ENCODE measurements around the gene SLC25A30.
"Not testable (repeated sequence)": the region's sequence is repeated elsewhere in the genome, so short reads cannot be mapped to it uniquely, and the experiment has no call there.

SLC25A30 gene

DNA sequence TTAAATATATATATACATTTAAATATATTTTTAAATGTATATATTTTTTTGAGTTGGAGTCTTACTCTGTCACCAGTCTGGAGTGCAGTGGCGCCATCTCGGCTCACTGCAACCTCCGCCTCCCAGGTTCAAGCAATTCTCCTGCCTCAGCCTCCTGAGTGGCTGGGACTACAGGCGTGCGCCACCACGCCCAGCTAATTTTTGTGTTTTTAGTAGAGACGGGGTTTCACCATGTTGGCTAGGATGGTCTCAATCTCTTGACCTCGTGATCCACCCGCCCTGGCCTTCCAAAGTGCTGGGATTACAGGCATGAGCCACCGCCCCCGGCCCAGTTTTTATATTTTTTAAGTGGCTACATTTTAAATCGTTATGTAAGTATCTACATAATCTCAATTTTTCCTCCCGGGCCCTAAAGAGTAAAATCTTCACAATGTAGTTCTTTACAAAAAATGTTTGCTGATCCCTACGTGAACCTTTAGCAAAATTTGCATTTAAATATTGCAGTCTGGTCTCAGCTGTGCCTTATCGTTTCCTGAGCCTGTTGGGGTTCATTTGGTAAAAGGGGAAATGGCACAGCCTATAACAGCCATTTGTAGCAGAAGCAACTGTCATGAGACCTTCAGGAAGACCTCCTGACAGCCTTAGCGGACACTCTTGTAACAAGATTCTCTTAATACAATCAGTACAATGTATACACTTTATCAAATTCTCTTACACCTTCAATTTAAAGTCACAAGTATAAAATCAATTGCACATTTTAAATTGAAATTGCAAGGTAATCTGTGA is 8.1 kb upstream of the SLC25A30 start:
- 65% methylated on average over 6 of the region's 16 CpGs for WGBS (ENCODE audit: insufficient coverage)
- DNase-seq: peak; percentile 55 to 92 (median 84)
- H3K27me3 ChIP-seq (replicated peaks in 2 of 5; ENCODE audit: control insufficient read depth in 4 of 5, insufficient read depth in 5 of 5, low read length in 4 of 5); H3K9me3 ChIP-seq (ENCODE audit: control extremely low read depth in 1 of 5, control insufficient read depth in 4 of 5, insufficient read depth in 2 of 5, low read depth in 1 of 5, low read length in 4 of 5); H3K27ac ChIP-seq (ENCODE audit: insufficient read depth in 1 of 2, low read depth in 1 of 2, low read length in 2 of 2, poor library complexity in 1 of 2, severe bottlenecking in 2 of 2); H3K36me3 ChIP-seq (ENCODE audit: control insufficient read depth in 4 of 4, insufficient read depth in 4 of 4, low read length in 3 of 4): not testable (repeated sequence)
- ChIA-PET POLR2A (interaction anchor here (0.5 to 0.9 kb wide), 2 partner anchors 13 to 29 kb away, joined by 3 read pairs; no protein-coding TSS in a partner anchor), CTCF (interaction anchor here (1.1 to 1.4 kb wide), 2 partner anchors 13 to 31 kb away, joined by 3 to 5 read pairs; no protein-coding TSS in a partner anchor)
- peaks cover 0 to 12% (median 6%) of the 10 kb centered on the region in 4 experiments for H3K4me1 ChIP-seq (ENCODE audit: control extremely low read depth in 1 of 4, control insufficient read depth in 4 of 4, insufficient read depth in 4 of 4, low read length in 3 of 4)
- H3K4me3 ChIP-seq (ENCODE audit: control insufficient read depth in 1 of 7, extremely low read depth in 1 of 7, insufficient read depth in 4 of 7, low read depth in 2 of 7, low read length in 6 of 7): peak overlapping the region in 1 of 7 experiments; percentile 19

DNA sequence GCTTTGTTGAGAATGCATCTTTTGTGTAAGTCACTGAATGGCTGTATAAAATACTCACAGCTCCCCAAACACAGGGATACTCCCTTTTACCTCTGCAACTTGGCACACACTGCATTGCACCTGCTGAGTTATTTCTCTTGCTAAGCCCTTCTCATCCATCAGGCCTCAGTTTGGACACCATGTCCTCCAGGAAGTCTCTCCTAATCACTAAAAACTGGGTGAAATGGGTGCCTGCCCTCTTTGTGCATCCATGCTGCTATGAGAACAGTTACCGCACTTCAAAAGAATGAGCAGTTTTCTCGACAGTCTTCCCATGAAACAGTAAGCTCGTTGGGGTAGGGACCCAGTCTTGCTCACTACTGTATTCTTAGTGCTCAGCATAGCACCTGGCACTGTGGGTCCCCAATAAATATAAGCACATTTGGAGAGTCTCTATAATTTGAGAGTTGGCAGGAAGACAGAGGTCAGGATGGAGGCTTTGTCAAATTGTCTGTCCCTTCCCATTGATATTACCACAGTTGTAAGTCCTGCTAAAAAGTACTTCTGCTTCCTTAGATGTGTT is 4.6 kb upstream of the SLC25A30 start:
- no peaks in the 10 kb centered on the region for H3K36me3 ChIP-seq (ENCODE audit: control insufficient read depth in 4 of 4, insufficient read depth in 4 of 4, low read length in 3 of 4)
- H3K27ac ChIP-seq (ENCODE audit: insufficient read depth in 1 of 2, low read depth in 1 of 2, low read length in 2 of 2, poor library complexity in 1 of 2, severe bottlenecking in 2 of 2): no peak overlapping the region
- no peaks in the 10 kb centered on the region for H3K9me3 ChIP-seq (ENCODE audit: control extremely low read depth in 1 of 5, control insufficient read depth in 4 of 5, insufficient read depth in 2 of 5, low read depth in 1 of 5, low read length in 4 of 5)
- peaks cover 0 to 14% (median 7%) of the 10 kb centered on the region in 4 experiments for H3K4me1 ChIP-seq (ENCODE audit: control extremely low read depth in 1 of 4, control insufficient read depth in 4 of 4, insufficient read depth in 4 of 4, low read length in 3 of 4)
- no peaks in the 10 kb centered on the region for H3K27me3 ChIP-seq (replicated peaks in 2 of 5; ENCODE audit: control insufficient read depth in 4 of 5, insufficient read depth in 5 of 5, low read length in 4 of 5)
- CTCF ChIA-PET: interaction anchor here (0.9 to 1.4 kb wide), 3 partner anchors 19 to 67 kb away, joined by 3 to 5 read pairs (median 4); no protein-coding TSS in a partner anchor
- 90% methylated on average over 3 of the region's 3 CpGs for WGBS (ENCODE audit: insufficient coverage)
- no peak for DNase-seq
- POLR2A ChIA-PET: interaction anchor here (0.7 kb wide), 1 partner anchor 10 kb away, joined by 3 read pairs; no protein-coding TSS in a partner anchor
- no peak overlapping the region for H3K4me3 ChIP-seq (ENCODE audit: control insufficient read depth in 1 of 7, extremely low read depth in 1 of 7, insufficient read depth in 4 of 7, low read depth in 2 of 7, low read length in 6 of 7)

DNA sequence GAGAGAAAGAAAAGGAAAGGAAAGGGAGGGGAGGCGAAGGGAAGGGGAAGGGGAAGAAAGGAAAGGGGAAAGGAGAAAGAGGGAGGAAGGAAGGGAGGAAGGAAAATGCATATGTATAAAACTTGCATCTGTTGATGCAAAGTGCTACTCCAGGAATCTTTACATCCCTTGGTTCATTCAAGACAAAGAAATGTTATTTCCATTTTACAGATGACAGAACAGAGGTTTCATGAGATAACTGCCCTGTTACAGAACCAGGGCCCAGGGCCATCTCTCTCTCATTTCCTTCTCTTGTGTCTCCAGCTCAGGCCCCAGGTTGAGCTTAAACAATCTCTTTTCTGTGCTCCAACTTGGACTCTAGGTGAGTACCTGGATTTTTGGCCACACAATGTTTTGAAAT is 1.8 kb upstream of the SLC25A30 start:
- Histone ChIP-seq H3K4me3 (ENCODE audit: control insufficient read depth in 1 of 7, extremely low read depth in 1 of 7, insufficient read depth in 4 of 7, low read depth in 2 of 7, low read length in 6 of 7) (no peak overlapping the region), H3K27ac (ENCODE audit: insufficient read depth in 1 of 2, low read depth in 1 of 2, low read length in 2 of 2, poor library complexity in 1 of 2, severe bottlenecking in 2 of 2) (no peak overlapping the region), H3K36me3 (ENCODE audit: control insufficient read depth in 4 of 4, insufficient read depth in 4 of 4, low read length in 3 of 4) (peaks cover 0 to 3% (median 0%) of the 10 kb centered on the region in 4 experiments), H3K9me3 (ENCODE audit: control extremely low read depth in 1 of 5, control insufficient read depth in 4 of 5, insufficient read depth in 2 of 5, low read depth in 1 of 5, low read length in 4 of 5) (no peaks in the 10 kb centered on the region), H3K27me3 (replicated peaks in 2 of 5; ENCODE audit: control insufficient read depth in 4 of 5, insufficient read depth in 5 of 5, low read length in 4 of 5) (no peaks in the 10 kb centered on the region), H3K4me1 (ENCODE audit: control extremely low read depth in 1 of 4, control insufficient read depth in 4 of 4, insufficient read depth in 4 of 4, low read length in 3 of 4) (peaks cover 5 to 23% (median 16%) of the 10 kb centered on the region in 4 experiments)
- DNase-seq: no peak
- CTCF ChIA-PET: interaction anchor here (8.9 kb wide), 1 partner anchor 26 kb away, joined by 77 read pairs; no protein-coding TSS in a partner anchor
- 100% methylated on average over 1 of the region's 1 CpG for WGBS (ENCODE audit: insufficient coverage)
- POLR2A ChIA-PET: no interaction called here

DNA sequence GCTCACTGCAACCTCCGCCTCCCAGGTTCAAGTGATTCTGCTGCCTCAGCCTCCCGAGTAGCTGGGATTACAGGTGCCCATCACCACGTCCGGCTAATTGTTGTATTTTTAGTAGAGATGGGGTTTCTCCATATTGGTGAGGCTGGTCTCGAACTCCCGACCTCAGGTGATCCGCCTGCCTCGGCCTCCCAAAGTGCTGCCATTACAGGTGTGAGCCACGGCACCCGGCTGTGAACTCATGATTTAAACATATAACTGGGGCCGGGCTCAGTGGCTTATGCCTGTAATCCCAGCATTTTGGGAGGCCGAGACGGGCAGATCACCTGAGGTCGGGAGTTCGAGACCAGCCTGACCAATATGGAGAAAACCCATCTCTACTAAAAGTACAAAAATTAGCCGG is 1.2 kb upstream of the SLC25A30 start:
- CTCF ChIA-PET: interaction anchor here (8.9 kb wide), 1 partner anchor 25 kb away, joined by 77 read pairs; no protein-coding TSS in a partner anchor
- H3K9me3 ChIP-seq (ENCODE audit: control extremely low read depth in 1 of 5, control insufficient read depth in 4 of 5, insufficient read depth in 2 of 5, low read depth in 1 of 5, low read length in 4 of 5); H3K36me3 ChIP-seq (ENCODE audit: control insufficient read depth in 4 of 4, insufficient read depth in 4 of 4, low read length in 3 of 4); H3K27me3 ChIP-seq (replicated peaks in 2 of 5; ENCODE audit: control insufficient read depth in 4 of 5, insufficient read depth in 5 of 5, low read length in 4 of 5); H3K4me3 ChIP-seq (ENCODE audit: control insufficient read depth in 1 of 7, extremely low read depth in 1 of 7, insufficient read depth in 4 of 7, low read depth in 2 of 7, low read length in 6 of 7); DNase-seq; POLR2A ChIA-PET; H3K27ac ChIP-seq (ENCODE audit: insufficient read depth in 1 of 2, low read depth in 1 of 2, low read length in 2 of 2, poor library complexity in 1 of 2, severe bottlenecking in 2 of 2): not testable (repeated sequence)
- peaks cover 7 to 27% (median 21%) of the 10 kb centered on the region in 4 experiments for H3K4me1 ChIP-seq (ENCODE audit: control extremely low read depth in 1 of 4, control insufficient read depth in 4 of 4, insufficient read depth in 4 of 4, low read length in 3 of 4)
- WGBS (ENCODE audit: insufficient coverage): 97% methylated on average over 6 of the region's 16 CpGs

DNA sequence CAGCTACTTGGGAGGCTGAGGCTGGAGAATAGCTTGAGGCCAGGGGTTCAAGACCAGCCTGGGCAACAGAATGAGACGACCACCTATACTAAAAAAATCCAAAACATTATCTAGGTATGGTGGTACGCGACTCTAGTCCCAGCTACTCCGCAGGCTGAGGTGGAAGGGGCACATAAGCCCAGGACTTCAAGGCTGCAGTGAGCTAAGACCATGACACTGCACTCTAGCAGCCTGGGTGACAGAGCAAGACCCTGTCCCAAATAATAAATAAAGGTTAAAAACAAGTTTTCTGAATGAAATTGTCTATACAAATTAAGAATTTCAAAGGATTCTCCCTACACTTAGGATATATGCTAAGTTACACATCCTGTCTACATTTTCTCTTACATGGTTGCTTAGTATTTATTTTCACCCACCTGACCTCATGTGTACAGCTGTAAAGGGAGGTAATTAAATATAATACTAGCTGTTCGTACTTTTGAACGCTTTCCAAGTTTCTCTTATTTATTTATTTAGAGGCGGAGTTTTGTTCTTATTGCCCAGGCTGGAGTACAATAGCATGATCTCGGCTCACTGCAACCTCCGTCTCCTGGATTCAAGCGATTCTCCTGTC is 1.6 kb downstream of the SLC25A30 start:
- H3K4me1 ChIP-seq (ENCODE audit: control extremely low read depth in 1 of 4, control insufficient read depth in 4 of 4, insufficient read depth in 4 of 4, low read length in 3 of 4): peaks cover 9 to 49% (median 31%) of the 10 kb centered on the region in 4 experiments
- no peaks in the 10 kb centered on the region for H3K9me3 ChIP-seq (ENCODE audit: control extremely low read depth in 1 of 5, control insufficient read depth in 4 of 5, insufficient read depth in 2 of 5, low read depth in 1 of 5, low read length in 4 of 5)
- H3K36me3 ChIP-seq (ENCODE audit: control insufficient read depth in 4 of 4, insufficient read depth in 4 of 4, low read length in 3 of 4): peaks cover 0 to 9% (median 0%) of the 10 kb centered on the region in 4 experiments
- peak in 2 of 3 donors; percentile 73 to 82 for DNase-seq
- ChIA-PET POLR2A (interaction anchor here (1.4 to 1.8 kb wide), 2 partner anchors 18 to 20 kb away, joined by 4 to 6 read pairs; no protein-coding TSS in a partner anchor), CTCF (interaction anchor here (0.7 to 8.9 kb wide), 13 partner anchors 9 to 66 kb away, joined by 3 to 77 read pairs (median 3); partner anchors contain the start of gene COG3)
- 15% methylated on average over 7 of the region's 10 CpGs for WGBS (ENCODE audit: insufficient coverage)
- H3K27ac ChIP-seq (ENCODE audit: insufficient read depth in 1 of 2, low read depth in 1 of 2, low read length in 2 of 2, poor library complexity in 1 of 2, severe bottlenecking in 2 of 2): peak overlapping the region; percentile 86 to 94
- no peaks in the 10 kb centered on the region for H3K27me3 ChIP-seq (replicated peaks in 2 of 5; ENCODE audit: control insufficient read depth in 4 of 5, insufficient read depth in 5 of 5, low read length in 4 of 5)
- peak overlapping the region in 6 of 7 experiments; percentile 86 to 95 (median 91) for H3K4me3 ChIP-seq (ENCODE audit: control insufficient read depth in 1 of 7, extremely low read depth in 1 of 7, insufficient read depth in 4 of 7, low read depth in 2 of 7, low read length in 6 of 7)

DNA sequence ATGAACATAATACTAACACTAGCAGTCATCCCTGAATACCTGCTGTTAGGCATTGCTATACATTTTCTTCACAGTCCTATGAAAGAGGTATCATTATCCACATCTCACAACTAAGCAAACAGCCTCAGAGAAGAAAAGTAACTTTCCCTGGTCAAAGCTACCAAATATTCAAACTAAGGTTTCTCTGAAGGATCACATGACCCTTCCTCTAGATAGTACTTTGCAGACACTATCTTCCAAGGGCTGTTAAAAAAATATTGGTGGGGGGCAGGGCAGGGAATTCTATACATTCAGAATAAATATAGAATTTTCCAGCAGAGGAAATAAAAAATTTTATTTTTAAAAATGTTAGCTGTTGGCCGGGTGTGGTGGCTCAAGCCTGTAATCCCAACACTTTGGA is 3.1 kb downstream of the SLC25A30 start:
- Histone ChIP-seq H3K36me3 (ENCODE audit: control insufficient read depth in 4 of 4, insufficient read depth in 4 of 4, low read length in 3 of 4) (peaks cover under 1 to 24% (median 13%) of the 10 kb centered on the region in 4 experiments), H3K9me3 (ENCODE audit: control extremely low read depth in 1 of 5, control insufficient read depth in 4 of 5, insufficient read depth in 2 of 5, low read depth in 1 of 5, low read length in 4 of 5) (no peaks in the 10 kb centered on the region), H3K4me3 (ENCODE audit: control insufficient read depth in 1 of 7, extremely low read depth in 1 of 7, insufficient read depth in 4 of 7, low read depth in 2 of 7, low read length in 6 of 7) (peak overlapping the region in 3 of 7 experiments; percentile 13 to 55 (median 43)), H3K27me3 (replicated peaks in 2 of 5; ENCODE audit: control insufficient read depth in 4 of 5, insufficient read depth in 5 of 5, low read length in 4 of 5) (no peaks in the 10 kb centered on the region), H3K4me1 (ENCODE audit: control extremely low read depth in 1 of 4, control insufficient read depth in 4 of 4, insufficient read depth in 4 of 4, low read length in 3 of 4) (peaks cover 9 to 53% (median 31%) of the 10 kb centered on the region in 4 experiments), H3K27ac (ENCODE audit: insufficient read depth in 1 of 2, low read depth in 1 of 2, low read length in 2 of 2, poor library complexity in 1 of 2, severe bottlenecking in 2 of 2) (peak overlapping the region in 1 of 2 experiments; percentile 15)
- DNase-seq: no peak
- ChIA-PET CTCF (interaction anchor here (1.2 to 8.9 kb wide), 4 partner anchors 10 to 28 kb away, joined by 3 to 77 read pairs (median 17); no protein-coding TSS in a partner anchor), POLR2A (interaction anchor here (0.6 kb wide), 1 partner anchor 11 kb away, joined by 3 read pairs; no protein-coding TSS in a partner anchor)
- WGBS (ENCODE audit: insufficient coverage): 100% methylated on average over 1 of the region's 1 CpG

Measured in common myeloid progenitor, CD34-positive (primary cell).